K562 (cell line): ENCODE data around the gene DPEP3. TPM values are rescaled to one million over a fixed set of nuclear protein-coding genes. Genes with fewer than 3 reads are reported as not detected.

Source experiments
- C11orf30 ChIP-seq: fragments of 450-650 bp; IDR thresholded peaks from 2 replicates; pipeline ENCODE4 v1.6.1; 2016; ENCODE audit warnings: low read depth, mild to moderate bottlenecking
- CBX2 ChIP-seq: fragments of 200-600 bp; sonication (generic); IDR thresholded peaks from one replicate; pipeline ENCODE4 v1.6.1; 2012; ENCODE audit warnings: mild to moderate bottlenecking, low read length, inconsistent platforms; ENCODE audit not compliant: insufficient read depth, poor library complexity, severe bottlenecking
- CHD2 ChIP-seq: IDR thresholded peaks from 2 replicates; pipeline ENCODE4 v1.6.1; 2011; ENCODE audit warnings: low read depth, low read length
- CSDE1 ChIP-seq, 2 experiments: fragments of 450-650 bp; IDR thresholded peaks; 2 replicates each; pipeline ENCODE4 v1.6.1; 2016; ENCODE audit warnings: mild to moderate bottlenecking in 1 of 2
- DEAF1 ChIP-seq: fragments of 450-650 bp; formaldehyde crosslinking; IDR thresholded peaks from 2 replicates; pipeline ENCODE4 v1.4.0; 2020; ENCODE audit warnings: mild to moderate bottlenecking, moderate library complexity
- HDAC8 ChIP-seq: fragments of 450-650 bp; IDR thresholded peaks from 2 replicates; pipeline ENCODE4 v1.6.1; 2016; ENCODE audit warnings: mild to moderate bottlenecking, missing genetic modification characterization, moderate library complexity, missing compliant biosample characterization
- IRF2 ChIP-seq: sonication (generic); formaldehyde crosslinking; IDR thresholded peaks from 2 replicates; pipeline ENCODE4 v1.8.1; 2022; ENCODE audit warnings: mild to moderate bottlenecking, missing genetic modification reagents
- KLF10 ChIP-seq: fragments of 250-450 bp; sonication (Bioruptor Pico); IDR thresholded peaks from 2 replicates; pipeline ENCODE4 v1.6.1; 2021; ENCODE audit warnings: matching md5 sums
- MAFF ChIP-seq: IDR thresholded peaks from 2 replicates; pipeline ENCODE4 v1.6.1; 2012; ENCODE audit warnings: low read length, improper control_type of control experiment
- NCOA2 ChIP-seq, 2 experiments: fragments of 450-650 bp; IDR thresholded peaks; 2 replicates each; pipeline ENCODE4 v1.6.1; 2018; ENCODE audit warnings: mild to moderate bottlenecking in 2 of 2, moderate library complexity in 1 of 2; ENCODE audit not compliant: partially characterized antibody in 2 of 2
- PATZ1 ChIP-seq: fragments of 250-450 bp; sonication (Bioruptor Pico); IDR thresholded peaks from 2 replicates; pipeline ENCODE4 v1.5.0; 2020; ENCODE audit warnings: mild to moderate bottlenecking, borderline replicate concordance
- RNF219 ChIP-seq: fragments of 250-450 bp; sonication (Bioruptor Pico); IDR thresholded peaks from 2 replicates; pipeline ENCODE4 v1.5.0; 2022; ENCODE audit warnings: mild to moderate bottlenecking
- SIN3B ChIP-seq: fragments of 450-650 bp; IDR thresholded peaks from 2 replicates; pipeline ENCODE4 v1.6.1; 2017; ENCODE audit warnings: low read depth, mild to moderate bottlenecking, moderate library complexity
- SMAD1 ChIP-seq: fragments of 150-350 bp; IDR thresholded peaks from 2 replicates; pipeline ENCODE4 v1.6.1; 2014; ENCODE audit warnings: low read length, low read depth; ENCODE audit not compliant: partially characterized antibody
- STAG1 ChIP-seq: sonication (generic); formaldehyde crosslinking; IDR thresholded peaks from 2 replicates; pipeline ENCODE4 v1.5.0; 2020; ENCODE audit warnings: missing genetic modification reagents, borderline replicate concordance
- TAF9B ChIP-seq: fragments of 450-650 bp; IDR thresholded peaks from 2 replicates; pipeline ENCODE4 v1.6.1; 2018; ENCODE audit warnings: mild to moderate bottlenecking; ENCODE audit not compliant: partially characterized antibody
- ZNF408 ChIP-seq: fragments of 250-450 bp; sonication (Bioruptor Pico); IDR thresholded peaks from 2 replicates; pipeline ENCODE4 v1.4.0; 2020; ENCODE audit warnings: low read depth, mild to moderate bottlenecking, moderate library complexity
- ZNF668 ChIP-seq: fragments of 250-450 bp; sonication (Bioruptor Pico); IDR thresholded peaks from 2 replicates; pipeline ENCODE4 v1.8.0; 2022; ENCODE audit warnings: mild to moderate bottlenecking, inconsistent platforms
- ZNF785 ChIP-seq: fragments of 250-450 bp; sonication (Bioruptor Pico); IDR thresholded peaks from 2 replicates; pipeline ENCODE4 v1.4.0; 2020; ENCODE audit warnings: mild to moderate bottlenecking
- polyA plus RNA-seq, 8 experiments: library from polyadenylated mRNA; depleted of rRNA in 4 of 8; stranded (reverse) in 5 of 8; unstranded in 3 of 8; fragments of >200 nt; fragmentation: Nextera tagmentation in 2 of 8; fragmentation: Illumina TruSeq in 1 of 8; extraction: Ambion mirVana in 2 of 8; extraction: Trizol in 1 of 8; gene quantifications; 2 replicates each; pipeline versions ENCODE4 v1.2.1 to v1.2.3, GENCODE V29; 2011 to 2014; ENCODE audit warnings: inconsistent platforms in 1 of 8, missing spikeins in 1 of 8
- total RNA-seq, 7 experiments: library from RNA; depleted of rRNA in 6 of 7; stranded (reverse); fragments of >200 nt in 6 of 7; fragmentation: Illumina TruSeq in 2 of 7; extraction: Trizol in 2 of 7; gene quantifications; 2 replicates each; pipeline versions ENCODE4 v1.2.1 to v1.2.3, GENCODE V29; 2011 to 2021; ENCODE audit warnings: low replicate concordance in 1 of 7
- TF ChIP-seq, protein P1 (sequence below), 2 experiments: IDR thresholded peaks; 2 replicates each; pipeline ENCODE4 v1.6.1; 2011; ENCODE audit warnings: borderline replicate concordance in 1 of 2, control low read depth in 1 of 2, low read depth in 1 of 2, low read length in 1 of 2, mild to moderate bottlenecking in 1 of 2, mixed read lengths in 1 of 2, moderate library complexity in 1 of 2; ENCODE audit not compliant: insufficient read depth in 1 of 2, insufficient read length in 1 of 2, poor library complexity in 1 of 2, severe bottlenecking in 1 of 2; ENCODE audit errors: extremely low read depth in 1 of 2

DPEP3 gene
- total and polyA plus RNA-seq, 9 of the 15 experiments (the other 6 are each of a cell fraction or from before 2014, with no cell fraction given), result not detected

GRCh38 chr16:68022728-68023537 is 42.6 kb upstream of the DPEP3 start, which contains the start of the genes DDX28 and DUS2 (continued):
- TF ChIP-seq, protein P1, sequence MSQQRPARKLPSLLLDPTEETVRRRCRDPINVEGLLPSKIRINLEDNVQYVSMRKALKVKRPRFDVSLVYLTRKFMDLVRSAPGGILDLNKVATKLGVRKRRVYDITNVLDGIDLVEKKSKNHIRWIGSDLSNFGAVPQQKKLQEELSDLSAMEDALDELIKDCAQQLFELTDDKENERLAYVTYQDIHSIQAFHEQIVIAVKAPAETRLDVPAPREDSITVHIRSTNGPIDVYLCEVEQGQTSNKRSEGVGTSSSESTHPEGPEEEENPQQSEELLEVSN (IDR thresholded peaks at IDR 0.05; ENCODE audit: borderline replicate concordance in 1 of 2, extremely low read depth in 1 of 2, insufficient read depth in 1 of 2, insufficient read length in 1 of 2, low read depth in 1 of 2, low read length in 1 of 2, poor library complexity in 1 of 2, severe bottlenecking in 1 of 2), result peak; percentile 64
- peak; percentile 99 for TF ChIP-seq SIN3B
- no peak for TF ChIP-seq ZNF785 (CRISPR knock-in tag)
- peak; percentile 100 for TF ChIP-seq C11orf30
- TF ChIP-seq PATZ1 (CRISPR knock-in tag), result no peak
- no peak for TF ChIP-seq IRF2
- no peak for TF ChIP-seq CBX2
- TF ChIP-seq KLF10, result no peak
- no peak for TF ChIP-seq DEAF1
- peak in 1 of 2 experiments; percentile 88 for TF ChIP-seq NCOA2 (IDR thresholded peaks at IDR 0.05; ENCODE audit: partially characterized antibody in 2 of 2)
- TF ChIP-seq ZNF408 (CRISPR knock-in tag), result no peak
- TF ChIP-seq SMAD1, result peak; percentile 61
- TF ChIP-seq CSDE1 (IDR thresholded peaks at IDR 0.05), result peak in 1 of 2 experiments; percentile 89; a peak in 2 of 4 replicates
- TF ChIP-seq TAF9B, result peak; percentile 92
- TF ChIP-seq ZNF668 (CRISPR knock-in tag), result no peak
- TF ChIP-seq RNF219 (CRISPR knock-in tag), result no peak
- no peak for TF ChIP-seq CHD2
- TF ChIP-seq MAFF, result no peak
- peak; percentile 65; the same call in 1 of the 2 replicates for TF ChIP-seq HDAC8 (tag)
- TF ChIP-seq STAG1 (CRISPR knock-in tag), result no peak
